H1 (cell line): ENCODE data around the gene RSPO1. TPM values are rescaled to one million over a fixed set of nuclear protein-coding genes. Genes with fewer than 3 reads are reported as not detected.

Experiments
- RBBP5 ChIP-seq: IDR thresholded peaks from 2 replicates; pipeline ENCODE4 v1.7.1; 2012; ENCODE audit warnings: low read depth, mild to moderate bottlenecking, inconsistent platforms, low read length, moderate library complexity, borderline replicate concordance
- RFX5 ChIP-seq: IDR thresholded peaks from 2 replicates; pipeline ENCODE4 v1.6.1; 2011; ENCODE audit warnings: low read depth, low read length, improper control_type of control experiment, borderline replicate concordance
- YY1 ChIP-seq: IDR thresholded peaks from 2 replicates; pipeline ENCODE4 v1.6.1; 2011; ENCODE audit warnings: low read depth, mild to moderate bottlenecking, low read length
- polyA plus RNA-seq, 7 experiments: library from polyadenylated mRNA; depleted of rRNA in 3 of 7; stranded (reverse) in 5 of 7; unstranded in 2 of 7; fragments of >200 nt in 5 of 7; fragments of 200-250 nt in 2 of 7; gene quantifications; 1 replicate in 5 of 7; 2 replicates in 1 of 7; 4 replicates in 1 of 7; pipeline versions ENCODE4 v1.2.1 to v1.2.3, GENCODE V29; 2011 to 2013; ENCODE audit warnings: missing spikeins in 2 of 7, mixed read lengths in 2 of 7
- total RNA-seq: library from RNA; stranded (reverse); fragmentation: NEBNext Ultra II Directional; extraction: Animal tissue kit (Norgen Biotek cat#: 25700); gene quantifications from 2 replicates; pipeline ENCODE4 v1.2.1, GENCODE V29; 2021
- TF ChIP-seq, protein P1 (sequence below): IDR thresholded peaks from 2 replicates; pipeline ENCODE4 v1.6.1; 2011; ENCODE audit warnings: low read depth, mild to moderate bottlenecking, low read length; ENCODE audit not compliant: insufficient read depth

RSPO1 gene
- total and polyA plus RNA-seq, 2 of the 8 experiments (the other 6 are each of a cell fraction or from before 2014, with no cell fraction given), result 0.39 TPM; not detected in 1

DNA sequence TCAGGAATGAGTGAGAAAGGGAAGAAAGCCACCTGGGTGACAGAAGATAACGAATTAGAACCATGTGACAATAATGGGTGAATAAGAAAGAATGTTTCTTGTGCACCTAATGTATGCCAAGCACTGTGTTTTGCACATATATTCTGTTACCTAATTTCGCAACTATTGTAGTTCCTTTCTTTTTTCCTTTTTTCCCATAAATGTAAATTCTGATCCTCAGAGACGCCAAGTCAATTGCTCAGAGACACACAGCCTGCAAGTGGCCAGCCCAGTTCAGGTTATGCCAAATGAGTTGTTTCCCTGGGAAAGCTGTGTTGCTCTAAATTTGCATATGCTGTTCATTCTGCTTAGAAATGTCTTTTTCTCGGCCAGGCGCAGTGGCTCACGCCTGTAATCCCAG lies 1.7 kb upstream of the RSPO1 start (continued):
- TF ChIP-seq RBBP5, result no peak
- no peak for TF ChIP-seq YY1
- TF ChIP-seq, protein P1, sequence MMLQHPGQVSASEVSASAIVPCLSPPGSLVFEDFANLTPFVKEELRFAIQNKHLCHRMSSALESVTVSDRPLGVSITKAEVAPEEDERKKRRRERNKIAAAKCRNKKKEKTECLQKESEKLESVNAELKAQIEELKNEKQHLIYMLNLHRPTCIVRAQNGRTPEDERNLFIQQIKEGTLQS, result no peak
- no peak for TF ChIP-seq RFX5
